ENCODE results near the gene TMOD1. TPM values are rescaled to one million over a fixed set of nuclear protein-coding genes. Genes with fewer than 3 reads are reported as not detected.

TMOD1 gene
- polyA plus RNA-seq, 1 of the 3 experiments (the other 2 are of a cell fraction), result 0.54 TPM

DNA sequence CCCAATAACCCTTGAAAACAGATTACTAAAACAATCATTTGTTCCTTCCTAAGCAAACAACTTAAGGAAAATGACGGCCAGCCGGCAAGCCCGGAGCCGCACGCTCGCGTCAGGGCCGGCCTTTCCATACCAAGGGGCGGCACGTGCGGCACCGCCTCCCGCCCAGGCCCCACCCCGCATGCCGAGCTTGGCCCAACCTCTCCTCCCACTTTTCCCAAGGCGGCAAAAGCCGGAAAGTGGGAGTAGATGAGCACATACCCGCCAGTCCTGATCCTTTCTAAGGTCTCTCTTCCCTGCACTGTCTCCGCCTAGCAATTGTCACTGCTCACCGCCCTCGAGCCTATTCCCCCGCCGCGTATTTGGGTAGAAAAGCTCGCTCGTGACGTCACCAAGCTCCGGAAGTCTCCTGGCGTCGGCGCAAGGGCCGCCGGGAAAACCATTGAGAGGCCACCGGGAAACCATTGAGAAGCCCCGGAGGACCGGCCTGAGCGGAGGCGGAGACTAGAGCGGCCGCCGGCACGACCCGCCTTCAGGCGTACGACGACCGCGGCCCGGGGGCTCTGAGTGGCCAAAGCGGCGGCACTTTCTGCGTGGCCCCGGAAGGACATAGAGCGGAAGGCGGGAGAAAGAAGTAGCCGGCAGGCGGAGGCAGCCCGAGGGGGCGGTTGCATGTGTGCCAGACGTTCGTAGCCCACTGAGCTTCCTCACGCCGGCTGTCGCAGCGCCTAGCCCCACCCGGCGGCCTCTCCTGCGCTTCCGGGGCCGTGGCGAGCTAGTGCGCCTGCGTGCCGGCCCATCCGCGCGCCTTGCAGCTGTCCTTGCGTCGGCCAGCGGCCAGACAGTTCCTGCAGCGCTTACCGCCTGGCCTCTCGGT lies 131.8 kb downstream of the TMOD1 start, which contains the start of the genes NCBP1 and TSTD2 (continued):
- no peak for TF ChIP-seq SMC3 (IDR thresholded peaks at IDR 0.05; ENCODE audit: low read depth, low read length)
- TF ChIP-seq YY1 (IDR thresholded peaks at IDR 0.05; ENCODE audit: low read depth), result peak; percentile 48
- peak; percentile 94 for TF ChIP-seq CHD2 (IDR thresholded peaks at IDR 0.05; ENCODE audit: low read length, partially characterized antibody)
- no peak for TF ChIP-seq GATA2 (CRISPR knock-in tag; IDR thresholded peaks at IDR 0.05)
- peak; percentile 67; the same call in 1 of the 2 replicates for TF ChIP-seq USF1 (IDR thresholded peaks at IDR 0.05; ENCODE audit: borderline replicate concordance, low read depth)
- TF ChIP-seq TCF12 (IDR thresholded peaks at IDR 0.05), result peak; percentile 13; the same call in 1 of the 2 replicates
- TF ChIP-seq, protein P1, sequence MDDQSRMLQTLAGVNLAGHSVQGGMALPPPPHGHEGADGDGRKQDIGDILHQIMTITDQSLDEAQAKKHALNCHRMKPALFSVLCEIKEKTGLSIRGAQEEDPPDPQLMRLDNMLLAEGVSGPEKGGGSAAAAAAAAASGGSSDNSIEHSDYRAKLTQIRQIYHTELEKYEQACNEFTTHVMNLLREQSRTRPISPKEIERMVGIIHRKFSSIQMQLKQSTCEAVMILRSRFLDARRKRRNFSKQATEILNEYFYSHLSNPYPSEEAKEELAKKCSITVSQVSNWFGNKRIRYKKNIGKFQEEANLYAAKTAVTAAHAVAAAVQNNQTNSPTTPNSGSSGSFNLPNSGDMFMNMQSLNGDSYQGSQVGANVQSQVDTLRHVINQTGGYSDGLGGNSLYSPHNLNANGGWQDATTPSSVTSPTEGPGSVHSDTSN (IDR thresholded peaks at IDR 0.05), result peak; percentile 52
- TF ChIP-seq SIN3A (IDR thresholded peaks at IDR 0.05; ENCODE audit: borderline replicate concordance, low read depth, low read length), result peak; percentile 66
- TF ChIP-seq, protein P2, sequence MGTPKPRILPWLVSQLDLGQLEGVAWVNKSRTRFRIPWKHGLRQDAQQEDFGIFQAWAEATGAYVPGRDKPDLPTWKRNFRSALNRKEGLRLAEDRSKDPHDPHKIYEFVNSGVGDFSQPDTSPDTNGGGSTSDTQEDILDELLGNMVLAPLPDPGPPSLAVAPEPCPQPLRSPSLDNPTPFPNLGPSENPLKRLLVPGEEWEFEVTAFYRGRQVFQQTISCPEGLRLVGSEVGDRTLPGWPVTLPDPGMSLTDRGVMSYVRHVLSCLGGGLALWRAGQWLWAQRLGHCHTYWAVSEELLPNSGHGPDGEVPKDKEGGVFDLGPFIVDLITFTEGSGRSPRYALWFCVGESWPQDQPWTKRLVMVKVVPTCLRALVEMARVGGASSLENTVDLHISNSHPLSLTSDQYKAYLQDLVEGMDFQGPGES (IDR thresholded peaks at IDR 0.05; ENCODE audit: low read depth, low read length), result peak; percentile 38; the same call in 1 of the 2 replicates
- TF ChIP-seq RFX5 (IDR thresholded peaks at IDR 0.05; ENCODE audit: low read length), result no peak
- TF ChIP-seq RCOR1 (IDR thresholded peaks at IDR 0.05; ENCODE audit: low read length), result no peak
- TF ChIP-seq, protein P3, sequence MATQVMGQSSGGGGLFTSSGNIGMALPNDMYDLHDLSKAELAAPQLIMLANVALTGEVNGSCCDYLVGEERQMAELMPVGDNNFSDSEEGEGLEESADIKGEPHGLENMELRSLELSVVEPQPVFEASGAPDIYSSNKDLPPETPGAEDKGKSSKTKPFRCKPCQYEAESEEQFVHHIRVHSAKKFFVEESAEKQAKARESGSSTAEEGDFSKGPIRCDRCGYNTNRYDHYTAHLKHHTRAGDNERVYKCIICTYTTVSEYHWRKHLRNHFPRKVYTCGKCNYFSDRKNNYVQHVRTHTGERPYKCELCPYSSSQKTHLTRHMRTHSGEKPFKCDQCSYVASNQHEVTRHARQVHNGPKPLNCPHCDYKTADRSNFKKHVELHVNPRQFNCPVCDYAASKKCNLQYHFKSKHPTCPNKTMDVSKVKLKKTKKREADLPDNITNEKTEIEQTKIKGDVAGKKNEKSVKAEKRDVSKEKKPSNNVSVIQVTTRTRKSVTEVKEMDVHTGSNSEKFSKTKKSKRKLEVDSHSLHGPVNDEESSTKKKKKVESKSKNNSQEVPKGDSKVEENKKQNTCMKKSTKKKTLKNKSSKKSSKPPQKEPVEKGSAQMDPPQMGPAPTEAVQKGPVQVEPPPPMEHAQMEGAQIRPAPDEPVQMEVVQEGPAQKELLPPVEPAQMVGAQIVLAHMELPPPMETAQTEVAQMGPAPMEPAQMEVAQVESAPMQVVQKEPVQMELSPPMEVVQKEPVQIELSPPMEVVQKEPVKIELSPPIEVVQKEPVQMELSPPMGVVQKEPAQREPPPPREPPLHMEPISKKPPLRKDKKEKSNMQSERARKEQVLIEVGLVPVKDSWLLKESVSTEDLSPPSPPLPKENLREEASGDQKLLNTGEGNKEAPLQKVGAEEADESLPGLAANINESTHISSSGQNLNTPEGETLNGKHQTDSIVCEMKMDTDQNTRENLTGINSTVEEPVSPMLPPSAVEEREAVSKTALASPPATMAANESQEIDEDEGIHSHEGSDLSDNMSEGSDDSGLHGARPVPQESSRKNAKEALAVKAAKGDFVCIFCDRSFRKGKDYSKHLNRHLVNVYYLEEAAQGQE (IDR thresholded peaks at IDR 0.05; ENCODE audit: low read depth, low read length), result peak; percentile 37; the same call in 1 of the 2 replicates
- peak; percentile 92 for TF ChIP-seq TAF1 (IDR thresholded peaks at IDR 0.05; ENCODE audit: borderline replicate concordance, low read depth, low read length)
- no peak for TF ChIP-seq MEF2A (IDR thresholded peaks at IDR 0.05; ENCODE audit: borderline replicate concordance, low read depth)
- TF ChIP-seq NFIC (IDR thresholded peaks at IDR 0.05; ENCODE audit: borderline replicate concordance), result peak; percentile 35
